Mesodermal cell (in vitro differentiated cells): Measurements from ENCODE around the gene CLEC7A.

Experiments used
- H3K27ac ChIP-seq: 2 replicates; pipeline ENCODE4 v1.7.0; 2013; ENCODE audit warnings: mild to moderate bottlenecking, low read depth, low read length, moderate library complexity; ENCODE audit not compliant: severe bottlenecking
- H3K36me3 ChIP-seq: 2 replicates; pipeline ENCODE4 v1.7.1; 2013; ENCODE audit warnings: mild to moderate bottlenecking, low read length, moderate library complexity; ENCODE audit not compliant: control insufficient read depth, insufficient read depth
- H3K4me1 ChIP-seq: one replicate; pipeline ENCODE4 v1.7.1; 2013; ENCODE audit warnings: mild to moderate bottlenecking, low read length; ENCODE audit not compliant: insufficient read depth, control insufficient read depth, poor library complexity, severe bottlenecking
- H3K4me3 ChIP-seq: 2 replicates; pipeline ENCODE4 v1.7.0; 2013; ENCODE audit warnings: low read length, control low read depth, mild to moderate bottlenecking; ENCODE audit not compliant: insufficient read depth, poor library complexity, severe bottlenecking; ENCODE audit errors: extremely low read depth
- H3K9me3 ChIP-seq: 2 replicates; pipeline ENCODE4 v1.7.1; 2013; ENCODE audit warnings: mild to moderate bottlenecking, low read length, moderate library complexity; ENCODE audit not compliant: control insufficient read depth
- WGBS, 2 experiments: methylation state at CpG; one replicate each; pipeline ENCODE4 v1.1.5; 2013; ENCODE audit warnings: missing lambda C conversion rate in 2 of 2; ENCODE audit not compliant: insufficient coverage in 2 of 2; 5-methylcytosine and 5-hydroxymethylcytosine counted together

The CLEC7A gene

GRCh38 chr12:10140001-10140400 lies 10.0 kb upstream of the CLEC7A start:
- WGBS, 2 experiments = 17 to 26% methylated on average over 1 to 2 of the region's 2 CpGs
- H3K9me3 ChIP-seq = no peaks in the 10 kb centered on the region

GRCh38 chr12:10136637-10137205 lies 6.7 kb upstream of the CLEC7A start:
- H3K4me3 ChIP-seq = no peak overlapping the region
- WGBS, 2 experiments = 91 to 93% methylated on average over 12 to 13 of the region's 13 CpGs
- H3K36me3 ChIP-seq = no peaks in the 10 kb centered on the region
- H3K4me1 ChIP-seq = no peaks in the 10 kb centered on the region
- H3K9me3 ChIP-seq = no peaks in the 10 kb centered on the region
- H3K27ac ChIP-seq = no peak overlapping the region

More at GRCh38 chr12:10140001-10140400, 10.0 kb upstream of the CLEC7A start:
- Histone ChIP-seq H3K36me3 (no peaks in the 10 kb centered on the region), H3K4me1 (peaks cover 11% of the 10 kb centered on the region), H3K4me3 (no peak overlapping the region), H3K27ac (no peak overlapping the region)

GRCh38 chr12:10135126-10135525 lies 5.1 kb upstream of the CLEC7A start:
- H3K36me3 ChIP-seq = no peaks in the 10 kb centered on the region

GRCh38 chr12:10132850-10133370 lies 2.9 kb upstream of the CLEC7A start:
- no peaks in the 10 kb centered on the region for H3K36me3 ChIP-seq
- peaks cover 4% of the 10 kb centered on the region for H3K4me1 ChIP-seq
- H3K27ac ChIP-seq = no peak overlapping the region
- no peaks in the 10 kb centered on the region for H3K9me3 ChIP-seq
- no peak overlapping the region for H3K4me3 ChIP-seq
- WGBS, 2 experiments = 45 to 57% methylated on average over 2 to 4 of the region's 6 CpGs

More at GRCh38 chr12:10135126-10135525, 5.1 kb upstream of the CLEC7A start:
- no peak overlapping the region for H3K4me3 ChIP-seq
- 60% methylated on average over 1 of the region's 4 CpGs; no CpG with 5 or more reads in 1 of the 2 experiments for WGBS, 2 experiments
- H3K4me1 ChIP-seq = peaks cover 3% of the 10 kb centered on the region
- no peaks in the 10 kb centered on the region for H3K9me3 ChIP-seq
- no peak overlapping the region for H3K27ac ChIP-seq

GRCh38 chr12:10131111-10131690 lies 1.2 kb upstream of the CLEC7A start:
- Histone ChIP-seq H3K4me3 (no peak overlapping the region), H3K36me3 (no peaks in the 10 kb centered on the region), H3K9me3 (no peaks in the 10 kb centered on the region), H3K27ac (no peak overlapping the region), H3K4me1 (peaks cover 4% of the 10 kb centered on the region)
- WGBS, 2 experiments = 67% methylated on average over 1 of the region's 2 CpGs; no CpG with 5 or more reads in 1 of the 2 experiments

GRCh38 chr12:10128687-10129086 lies 1.3 kb downstream of the CLEC7A start:
- 100% methylated on average over 2 of the region's 5 CpGs; no CpG with 5 or more reads in 1 of the 2 experiments for WGBS, 2 experiments
- H3K4me1 ChIP-seq = peaks cover 4% of the 10 kb centered on the region
- H3K9me3 ChIP-seq = no peaks in the 10 kb centered on the region
- no peak overlapping the region for H3K4me3 ChIP-seq
- no peaks in the 10 kb centered on the region for H3K36me3 ChIP-seq
- no peak overlapping the region for H3K27ac ChIP-seq

GRCh38 chr12:10126413-10126812 lies 3.6 kb downstream of the CLEC7A start:
- Histone ChIP-seq H3K9me3 (no peaks in the 10 kb centered on the region), H3K27ac (no peak overlapping the region), H3K4me3 (no peak overlapping the region), H3K36me3 (no peaks in the 10 kb centered on the region), H3K4me1 (peaks cover 4% of the 10 kb centered on the region)
- no CpG with 5 or more reads among the region's 1 CpG for WGBS, 2 experiments

- Histone ChIP-seq H3K4me1 (no peaks in the 10 kb centered on the region), H3K4me3 (no peak overlapping the region), H3K36me3 (no peaks in the 10 kb centered on the region), H3K9me3 (no peaks in the 10 kb centered on the region), H3K27ac (no peak overlapping the region)
- 38 to 65% methylated on average over 2 of the region's 4 CpGs for WGBS, 2 experiments
Measured at GRCh38 chr12:10122689-10123088, 7.3 kb downstream of the CLEC7A start.

- 81 to 83% methylated on average over 2 to 5 of the region's 7 CpGs for WGBS, 2 experiments
Measured at GRCh38 chr12:10121278-10121677, 8.7 kb downstream of the CLEC7A start.

GRCh38 chr12:10119066-10119465 lies 10.9 kb downstream of the CLEC7A start:
- 71 to 92% methylated on average over 1 to 2 of the region's 3 CpGs for WGBS, 2 experiments
- Histone ChIP-seq H3K27ac (no peak overlapping the region), H3K36me3 (no peaks in the 10 kb centered on the region), H3K4me1 (no peaks in the 10 kb centered on the region), H3K4me3 (no peak overlapping the region), H3K9me3 (no peaks in the 10 kb centered on the region)

More at GRCh38 chr12:10121278-10121677, 8.7 kb downstream of the CLEC7A start:
- no peaks in the 10 kb centered on the region for H3K9me3 ChIP-seq
- no peaks in the 10 kb centered on the region for H3K4me1 ChIP-seq
- H3K36me3 ChIP-seq = no peaks in the 10 kb centered on the region
- H3K4me3 ChIP-seq = no peak overlapping the region
- no peak overlapping the region for H3K27ac ChIP-seq

- H3K36me3 ChIP-seq = no peaks in the 10 kb centered on the region
- no peaks in the 10 kb centered on the region for H3K4me1 ChIP-seq
- no peak overlapping the region for H3K27ac ChIP-seq
- WGBS, 2 experiments = 93 to 99% methylated on average over 5 to 6 of the region's 7 CpGs
- H3K9me3 ChIP-seq = peaks cover 5% of the 10 kb centered on the region
- H3K4me3 ChIP-seq = no peak overlapping the region
Measured at GRCh38 chr12:10115890-10116289, 14.1 kb downstream of the CLEC7A start.
